H1 (cell line): ENCODE results near the gene SELPLG. TPM values are rescaled to one million over a fixed set of nuclear protein-coding genes. Genes with fewer than 3 reads are reported as not detected.

ENCODE experiments used
- CTCF ChIA-PET: fragments of 300-600 bp; sonication (Branson Sonifier 250); formaldehyde crosslinking; loops from one replicate; lab custom pipeline; 2021; ENCODE audit not compliant: partially characterized antibody; lab: Charles Lee
- POLR2A ChIA-PET: fragments of 300-600 bp; sonication (Branson Sonifier 250); formaldehyde crosslinking; loops from one replicate; lab custom pipeline; 2021; ENCODE audit warnings: inconsistent platforms; ENCODE audit not compliant: partially characterized antibody; lab: Charles Lee
- DNase-seq, 2 experiments: peaks; one replicate each; pipeline versions ENCODE4 v3.0.0 to v3.0.0-alpha.2; 2010 to 2022; ENCODE audit warnings: low spot score in 2 of 2, low read depth in 1 of 2, mixed read lengths in 1 of 2
- FAIRE-seq: peaks from 2 replicates; lab custom pipeline; 2011; peaks lifted over from hg19 to GRCh38; lab: Jason Lieb, UNC
- H2AFZ ChIP-seq: 2 replicates; pipeline ENCODE4 v1.8.1; 2012; ENCODE audit warnings: low read length, inconsistent platforms
- H2AK5ac ChIP-seq: 2 replicates; pipeline ENCODE4 v1.6.1; 2013; ENCODE audit warnings: low read depth, low read length
- H2BK120ac ChIP-seq: replicated peaks from 2 replicates; pipeline ENCODE3; 2013; ENCODE audit warnings: low read depth, low read length, inconsistent platforms
- H2BK12ac ChIP-seq: 2 replicates; pipeline ENCODE4 v1.6.1; 2013; ENCODE audit warnings: low read depth, low read length
- H2BK15ac ChIP-seq: 2 replicates; pipeline ENCODE4 v1.6.1; 2013; ENCODE audit warnings: low read length
- H2BK20ac ChIP-seq: 2 replicates; pipeline ENCODE4 v1.6.1; 2013; ENCODE audit warnings: low read length
- H2BK5ac ChIP-seq: 2 replicates; pipeline ENCODE4 v1.6.1; 2013; ENCODE audit warnings: low read depth, low read length
- H3K14ac ChIP-seq: 2 replicates; pipeline ENCODE4 v1.6.1; 2013; ENCODE audit warnings: inconsistent platforms; ENCODE audit not compliant: insufficient read length
- H3K18ac ChIP-seq: 2 replicates; pipeline ENCODE4 v1.6.1; 2013; ENCODE audit warnings: low read length; ENCODE audit errors: extremely low read depth
- H3K23ac ChIP-seq: 2 replicates; pipeline ENCODE4 v1.6.1; 2013; ENCODE audit warnings: inconsistent platforms; ENCODE audit not compliant: insufficient read length
- H3K23me2 ChIP-seq: 2 replicates; pipeline ENCODE4 v1.6.1; 2013; ENCODE audit warnings: low read depth, low read length
- H3K27ac ChIP-seq: 2 replicates; pipeline ENCODE4 v1.6.1; 2011; ENCODE audit warnings: low read depth, low read length, inconsistent platforms
- H3K27me3 ChIP-seq, 4 experiments: replicated peaks in 1 of 4; 1 replicate in 1 of 4; 2 replicates in 3 of 4; pipeline versions ENCODE4 v1.6.1 to v1.8.1; 2011 to 2013; ENCODE audit warnings: low read length in 3 of 4, mild to moderate bottlenecking in 3 of 4, inconsistent platforms in 2 of 4, mixed read lengths in 2 of 4, moderate library complexity in 1 of 4; ENCODE audit not compliant: control insufficient read depth in 3 of 4, insufficient read depth in 3 of 4; ENCODE audit errors: extremely low read depth in 1 of 4
- H3K36me3 ChIP-seq, 4 experiments: 2 replicates each; pipeline versions ENCODE4 v1.6.1 to v1.8.1; 2011 to 2013; ENCODE audit warnings: mild to moderate bottlenecking in 4 of 4, low read length in 3 of 4, moderate library complexity in 2 of 4, control low read depth in 1 of 4, inconsistent platforms in 1 of 4; ENCODE audit not compliant: insufficient read depth in 4 of 4, control insufficient read depth in 2 of 4
- H3K4ac ChIP-seq: replicated peaks from 2 replicates; pipeline ENCODE3; 2013; ENCODE audit warnings: low read length, low read depth, mixed read lengths, inconsistent platforms; ENCODE audit not compliant: insufficient read length
- H3K4me1 ChIP-seq, 4 experiments: replicated peaks in 1 of 4; 1 replicate in 1 of 4; 2 replicates in 3 of 4; pipeline versions ENCODE4 v1.6.1 to v1.8.1; 2011 to 2013; ENCODE audit warnings: low read length in 3 of 4, inconsistent platforms in 2 of 4, mixed read lengths in 1 of 4; ENCODE audit not compliant: insufficient read depth in 4 of 4, control insufficient read depth in 3 of 4
- H3K4me2 ChIP-seq, 2 experiments: 2 replicates each; pipeline versions ENCODE4 v1.6.1 to v1.8.1; 2011 to 2013; ENCODE audit warnings: low read depth in 2 of 2, low read length in 2 of 2, control low read depth in 1 of 2, inconsistent platforms in 1 of 2, mild to moderate bottlenecking in 1 of 2; ENCODE audit not compliant: insufficient read depth in 1 of 2
- H3K4me3 ChIP-seq, 4 experiments: fragments of 200-600, 300-600 bp in 1 of 4; sonication (generic), shearing (Covaris generic), sonication (Bioruptor Twin) in 1 of 4; 2 replicates each; pipeline versions ENCODE4 v1.5.1 to v1.8.1; 2011 to 2016; ENCODE audit warnings: low read length in 4 of 4, low read depth in 3 of 4, control low read depth in 2 of 4, inconsistent platforms in 2 of 4, mild to moderate bottlenecking in 2 of 4, mixed read lengths in 1 of 4, moderate library complexity in 1 of 4; ENCODE audit not compliant: insufficient read depth in 2 of 4; ENCODE audit errors: extremely low read depth in 1 of 4
- H3K56ac ChIP-seq: replicated peaks from 2 replicates; pipeline ENCODE3; 2013; ENCODE audit warnings: low read depth, mild to moderate bottlenecking, mixed read lengths, low read length, inconsistent platforms; ENCODE audit not compliant: insufficient read length
- H3K79me1 ChIP-seq: 2 replicates; pipeline ENCODE4 v1.6.1; 2013; ENCODE audit warnings: low read depth, low read length, control low read depth
- H3K79me2 ChIP-seq, 2 experiments: 2 replicates each; pipeline versions ENCODE4 v1.6.1 to v1.8.1; 2012 to 2013; ENCODE audit warnings: low read length in 2 of 2, mild to moderate bottlenecking in 2 of 2, inconsistent platforms in 1 of 2; ENCODE audit not compliant: insufficient read depth in 2 of 2, control insufficient read depth in 1 of 2
- H3K9ac ChIP-seq, 4 experiments: replicated peaks in 1 of 4; 1 replicate in 1 of 4; 2 replicates in 3 of 4; pipeline versions ENCODE4 v1.6.1 to v1.8.1; 2011 to 2013; ENCODE audit warnings: low read depth in 3 of 4, low read length in 3 of 4, control low read depth in 2 of 4, mild to moderate bottlenecking in 2 of 4, moderate library complexity in 2 of 4, inconsistent platforms in 1 of 4; ENCODE audit errors: extremely low read depth in 1 of 4
- H3K9me3 ChIP-seq, 2 experiments: 2 replicates each; pipeline versions ENCODE4 v1.6.1 to v1.8.1; 2012 to 2013; ENCODE audit warnings: mild to moderate bottlenecking in 2 of 2, moderate library complexity in 2 of 2, control low read depth in 1 of 2, inconsistent platforms in 1 of 2, low read depth in 1 of 2, low read length in 1 of 2, mixed read lengths in 1 of 2; ENCODE audit not compliant: insufficient read depth in 2 of 2
- H4K20me1 ChIP-seq, 2 experiments: replicated peaks in 1 of 2; 2 replicates each; pipeline versions ENCODE3 to v1.8.1; 2011 to 2013; ENCODE audit warnings: inconsistent platforms in 2 of 2, low read length in 2 of 2, mild to moderate bottlenecking in 1 of 2; ENCODE audit not compliant: insufficient read depth in 2 of 2, control insufficient read depth in 1 of 2
- H4K5ac ChIP-seq: 2 replicates; pipeline ENCODE4 v1.6.1; 2013; ENCODE audit warnings: low read length, low read depth, mixed read lengths, inconsistent platforms; ENCODE audit not compliant: insufficient read length
- H4K8ac ChIP-seq: 2 replicates; pipeline ENCODE4 v1.8.0; 2013; ENCODE audit warnings: mild to moderate bottlenecking, moderate library complexity, low read length, inconsistent platforms; ENCODE audit not compliant: insufficient read depth; ENCODE audit errors: extremely low read depth
- H4K91ac ChIP-seq: replicated peaks from 2 replicates; pipeline ENCODE3; 2013; ENCODE audit warnings: low read length, mixed read lengths, inconsistent platforms; ENCODE audit not compliant: insufficient read length
- BACH1 ChIP-seq: IDR thresholded peaks from 2 replicates; pipeline ENCODE4 v1.6.1; 2012; ENCODE audit warnings: low read length, improper control_type of control experiment
- CBX5 ChIP-seq: fragments of 300-800, 300-1000 bp; sonication (generic); IDR thresholded peaks from 2 replicates; pipeline ENCODE4 v1.7.1; 2016; ENCODE audit warnings: antibody characterized with exemption, low read length, low read depth
- CHD2 ChIP-seq: IDR thresholded peaks from 2 replicates; pipeline ENCODE4 v1.6.1; 2012; ENCODE audit warnings: low read length, improper control_type of control experiment
- GABPA ChIP-seq: IDR thresholded peaks from 2 replicates; pipeline ENCODE4 v1.6.1; 2011; ENCODE audit warnings: mild to moderate bottlenecking, low read length, moderate library complexity, borderline replicate concordance; ENCODE audit not compliant: insufficient read depth
- HDAC6 ChIP-seq: IDR thresholded peaks from one replicate; pipeline ENCODE4 v1.7.1; 2012; ENCODE audit warnings: low read depth, mild to moderate bottlenecking, inconsistent platforms, low read length, moderate library complexity
- KDM4A ChIP-seq: IDR thresholded peaks from one replicate; pipeline ENCODE4 v1.7.1; 2012; ENCODE audit warnings: low read depth, mild to moderate bottlenecking, moderate library complexity, low read length, inconsistent platforms; ENCODE audit not compliant: severe bottlenecking
- NANOG ChIP-seq: IDR thresholded peaks from 2 replicates; pipeline ENCODE4 v1.6.1; 2011; ENCODE audit warnings: low read length, low read depth, mild to moderate bottlenecking, inconsistent platforms; ENCODE audit not compliant: insufficient read depth, poor library complexity, severe bottlenecking
- POLR2AphosphoS5 ChIP-seq: IDR thresholded peaks from 2 replicates; pipeline ENCODE4 v1.6.1; 2011; ENCODE audit warnings: low read depth, low read length
- RAD21 ChIP-seq, 2 experiments: IDR thresholded peaks in 1 of 2; conservative IDR thresholded peaks in 1 of 2; 2 replicates each; pipeline ENCODE4 v1.6.1; 2011; ENCODE audit warnings: low read depth in 2 of 2, low read length in 2 of 2, improper control_type of control experiment in 1 of 2, inconsistent platforms in 1 of 2, mild to moderate bottlenecking in 1 of 2, moderate library complexity in 1 of 2
- RNF2 ChIP-seq: fragments of 200-900, 300-1000 bp; sonication (generic); IDR thresholded peaks from 2 replicates; pipeline ENCODE4 v1.7.1; 2016; ENCODE audit warnings: borderline replicate concordance, low read depth, mild to moderate bottlenecking, antibody characterized with exemption, low read length; ENCODE audit not compliant: poor library complexity, severe bottlenecking; ENCODE audit errors: missing control alignments
- SP2 ChIP-seq: IDR thresholded peaks from 2 replicates; pipeline ENCODE4 v1.6.1; 2012; ENCODE audit warnings: mild to moderate bottlenecking, low read length, inconsistent platforms
- SP4 ChIP-seq: IDR thresholded peaks from 2 replicates; pipeline ENCODE4 v1.6.1; 2012; ENCODE audit warnings: low read length, inconsistent platforms
- TAF7 ChIP-seq: optimal IDR thresholded peaks from 2 replicates; pipeline ENCODE3; 2011; ENCODE audit warnings: low read depth, mild to moderate bottlenecking, inconsistent platforms, low read length, moderate library complexity, borderline replicate concordance
- TBP ChIP-seq: IDR thresholded peaks from 2 replicates; pipeline ENCODE4 v1.6.1; 2011; ENCODE audit warnings: low read depth, low read length, improper control_type of control experiment
- WGBS, 2 experiments: shearing (Covaris generic) in 1 of 2; methylation state at CpG; one replicate each; pipeline versions ENCODE4 v1.1.6 to v1.1.7; 2013 to 2015; ENCODE audit warnings: low lambda C conversion rate in 2 of 2, mixed read lengths in 2 of 2, inconsistent platforms in 1 of 2, low coverage in 1 of 2, missing lambda C conversion rate in 1 of 2; ENCODE audit not compliant: insufficient replicate concordance in 2 of 2, insufficient coverage in 1 of 2, insufficient read length in 1 of 2; ENCODE audit errors: extremely low coverage in 1 of 2, missing lambda C conversion rate in 1 of 2; 5-methylcytosine and 5-hydroxymethylcytosine counted together
- polyA plus RNA-seq, 7 experiments: library from polyadenylated mRNA; depleted of rRNA in 3 of 7; stranded (reverse) in 5 of 7; unstranded in 2 of 7; fragments of >200 nt in 5 of 7; fragments of 200-250 nt in 2 of 7; gene quantifications; 1 replicate in 5 of 7; 2 replicates in 1 of 7; 4 replicates in 1 of 7; pipeline versions ENCODE4 v1.2.1 to v1.2.3, GENCODE V29; 2011 to 2013; ENCODE audit warnings: missing spikeins in 2 of 7, mixed read lengths in 2 of 7
- total RNA-seq: library from RNA; stranded (reverse); fragmentation: NEBNext Ultra II Directional; extraction: Animal tissue kit (Norgen Biotek cat#: 25700); gene quantifications from 2 replicates; pipeline ENCODE4 v1.2.1, GENCODE V29; 2021

The SELPLG gene
- total and polyA plus RNA-seq, 2 of the 8 experiments (the other 6 are each of a cell fraction or from before 2014, with no cell fraction given) = 0.18 TPM; not detected in 1

DNA sequence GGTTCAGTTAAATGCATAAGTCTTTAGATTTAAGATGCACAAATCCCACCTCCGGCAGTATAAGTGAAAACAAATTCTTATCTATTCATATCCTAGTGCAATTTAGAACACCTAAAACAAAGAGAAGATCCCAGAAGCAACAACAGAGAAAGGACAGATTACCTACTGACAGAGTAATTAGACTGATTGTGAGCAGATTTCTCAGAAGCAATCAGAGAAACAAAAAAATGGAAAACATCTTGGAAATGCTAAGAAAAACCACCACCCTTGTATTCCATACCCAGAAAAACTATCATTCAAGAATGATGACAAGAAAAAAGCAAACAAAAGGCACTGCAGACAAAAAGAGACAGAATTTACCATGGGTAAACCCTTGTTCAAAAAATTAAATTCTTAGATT lies 47.6 kb upstream of the SELPLG start:
- no peak overlapping the region for H2BK20ac ChIP-seq
- H4K20me1 ChIP-seq = peaks cover 2 to 4% of the 10 kb centered on the region in 2 experiments
- TF ChIP-seq RAD21 (IDR thresholded peaks at IDR 0.05 in 1 of 2, conservative IDR thresholded peaks at IDR 0.05 in 1 of 2; ENCODE audit: low read depth in 2 of 2, low read length in 2 of 2) (no peak), TBP (no peak), KDM4A (no peak), CBX5 (no peak), SP2 (no peak), HDAC6 (no peak), NANOG (no peak), RNF2 (no peak), TAF7 (no peak), CHD2 (no peak), SP4 (no peak), BACH1 (no peak), GABPA (no peak), POLR2AphosphoS5 (no peak)

More for the DNA sequence above, 47.6 kb upstream of the SELPLG start:
- no peaks in the 10 kb centered on the region for H3K23me2 ChIP-seq
- no peak overlapping the region for H3K56ac ChIP-seq
- 83% methylated on average over 1 of the region's 1 CpG; no CpG with 5 or more reads in 1 of the 2 experiments for WGBS, 2 experiments
- no peak overlapping the region for H2BK120ac ChIP-seq
- H3K23ac ChIP-seq = no peak overlapping the region
- no peak overlapping the region for H2BK5ac ChIP-seq
- no peak overlapping the region for H2AK5ac ChIP-seq
- FAIRE-seq = no peak
- H2BK15ac ChIP-seq = no peak overlapping the region
- H3K14ac ChIP-seq = no peak overlapping the region
- H3K36me3 ChIP-seq = peaks cover 0 to 3% (median 0%) of the 10 kb centered on the region in 4 experiments; a peak in 1 of 8 replicates
- H2AFZ ChIP-seq = no peak overlapping the region
- no peak overlapping the region for H3K4ac ChIP-seq
- peaks cover 0 to 2% (median 1%) of the 10 kb centered on the region in 4 experiments; a peak in 1 of 7 replicates for H3K4me1 ChIP-seq
- POLR2A ChIA-PET = interaction anchor here (1.0 to 1.3 kb wide), 2 partner anchors 10 to 35 kb away, joined by 5 to 6 read pairs; no protein-coding TSS in a partner anchor
- H4K8ac ChIP-seq = no peak overlapping the region
- no peak overlapping the region for H4K91ac ChIP-seq
- H3K4me2 ChIP-seq = no peak overlapping the region
- H3K9me3 ChIP-seq = no peaks in the 10 kb centered on the region
- CTCF ChIA-PET = interaction anchor here (1.6 kb wide), 1 partner anchor 16 kb away, joined by 9 read pairs; no protein-coding TSS in a partner anchor
- no peak overlapping the region for H2BK12ac ChIP-seq
- no peak overlapping the region for H3K9ac ChIP-seq
- no peak overlapping the region for H3K27ac ChIP-seq
- H3K79me2 ChIP-seq = peaks cover 0 to 64% of the 10 kb centered on the region in 2 experiments; a peak in 2 of 4 replicates
- H3K27me3 ChIP-seq = no peaks in the 10 kb centered on the region
- no peak for DNase-seq
- H3K18ac ChIP-seq = no peak overlapping the region
- no peak overlapping the region for H3K4me3 ChIP-seq
- H4K5ac ChIP-seq = no peak overlapping the region
- H3K79me1 ChIP-seq = 0 out of 2 replicates have a peak, but pooled peaks cover 2% of the 10 kb centered on the region
